NCI-H187 (cell line): Measurements from ENCODE around the gene ZNF438.

Source experiments
- DNase-seq, 2 experiments: peaks; one replicate each; lab custom pipeline; 2025; lab: John Stamatoyannopoulos, UW

ZNF438 gene

DNA sequence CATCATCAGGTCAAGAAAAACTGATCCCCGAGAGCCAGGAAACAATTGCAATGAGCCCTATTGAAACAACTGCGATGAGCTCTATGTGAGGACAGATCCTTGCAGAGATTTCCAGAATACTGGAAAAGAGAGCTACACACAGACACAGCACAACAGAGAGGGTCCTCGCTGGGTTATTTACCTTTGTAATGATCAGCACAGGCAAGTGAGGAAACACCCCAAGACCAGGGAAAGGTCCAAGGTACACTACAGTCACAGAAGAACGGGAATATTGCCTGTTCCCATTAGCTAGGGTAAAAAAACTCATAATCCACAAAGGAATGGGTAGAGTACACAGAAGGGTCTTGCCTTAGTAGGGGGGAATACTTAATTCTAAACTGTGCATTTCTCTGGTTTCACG, 152.7 kb downstream of the ZNF438 start:
- no peak for DNase-seq

DNA sequence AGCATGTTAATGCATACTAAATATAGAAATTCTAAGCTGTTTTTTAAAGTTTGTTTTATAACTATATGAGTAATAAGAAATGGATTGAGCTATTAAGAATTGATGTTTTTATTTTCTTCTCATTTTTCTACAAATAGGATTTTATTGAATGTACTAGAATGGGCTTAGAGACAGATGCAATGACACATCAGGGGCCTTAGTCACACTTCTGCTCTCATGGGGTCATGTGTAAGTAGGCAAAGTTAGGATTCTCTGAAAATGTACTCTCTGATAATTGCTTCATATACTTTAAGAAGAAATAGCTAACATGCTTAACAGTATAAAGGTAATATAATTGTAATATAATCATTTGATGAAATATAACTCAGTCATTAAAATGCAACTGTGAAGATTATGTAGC, 154.6 kb downstream of the ZNF438 start:
- no peak for DNase-seq

DNA sequence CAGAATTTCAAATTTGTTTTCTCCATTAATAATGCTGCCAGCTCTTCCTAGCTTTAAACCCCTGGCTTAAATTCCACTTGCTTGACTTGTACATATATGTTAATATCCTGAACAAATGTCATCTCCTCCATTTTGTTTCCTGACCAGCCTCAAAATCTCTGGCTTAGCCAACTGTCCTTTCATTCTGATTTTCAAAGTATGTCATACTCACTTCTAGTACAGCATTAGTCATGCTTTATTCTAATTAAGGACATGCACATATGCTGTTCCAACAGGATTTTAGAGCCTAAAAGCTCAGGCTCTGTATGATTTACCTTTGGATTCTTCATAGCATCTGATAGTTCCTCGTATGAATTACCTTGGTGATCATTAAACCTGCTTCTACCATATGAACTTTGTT, 158.3 kb downstream of the ZNF438 start:
- DNase-seq: no peak

DNA sequence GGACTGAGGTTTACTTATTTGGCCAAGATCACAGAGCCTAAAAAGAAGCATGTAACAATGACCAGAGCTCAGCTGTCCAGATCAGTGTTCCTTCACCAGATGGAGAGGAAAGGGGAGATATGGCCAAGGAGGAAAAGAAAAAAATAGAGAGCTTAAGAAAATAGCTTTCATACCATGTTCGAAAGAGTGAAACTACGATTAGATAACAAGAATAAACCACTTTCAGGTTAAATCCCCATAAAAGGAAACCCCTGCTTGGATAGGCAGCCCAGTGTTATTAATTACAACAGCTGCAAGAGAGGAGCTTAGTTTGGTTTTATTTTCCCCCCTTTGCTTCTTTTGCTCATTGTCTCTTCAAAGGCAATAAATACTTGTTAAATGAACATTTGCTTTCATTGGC, 160.8 kb downstream of the ZNF438 start:
- DNase-seq: no peak

DNA sequence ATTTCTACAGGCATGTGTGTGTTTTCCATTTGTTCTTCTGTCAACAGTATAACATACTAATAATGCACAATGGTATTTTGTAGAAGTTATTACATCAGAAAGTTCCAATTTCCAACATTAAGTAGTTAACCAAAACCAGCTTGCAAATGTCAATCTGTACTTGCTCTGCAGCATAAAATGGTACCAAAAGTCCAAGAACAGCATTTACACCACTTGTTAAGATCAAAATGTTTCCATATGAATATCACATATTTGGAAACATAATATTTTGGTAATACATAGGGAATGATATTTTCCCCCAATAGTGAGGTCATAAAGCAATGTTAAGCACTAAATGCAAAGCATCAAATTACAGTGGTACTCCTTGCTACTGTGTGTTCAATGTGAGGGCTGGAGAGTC, 162.1 kb downstream of the ZNF438 start:
- no peak for DNase-seq

DNA sequence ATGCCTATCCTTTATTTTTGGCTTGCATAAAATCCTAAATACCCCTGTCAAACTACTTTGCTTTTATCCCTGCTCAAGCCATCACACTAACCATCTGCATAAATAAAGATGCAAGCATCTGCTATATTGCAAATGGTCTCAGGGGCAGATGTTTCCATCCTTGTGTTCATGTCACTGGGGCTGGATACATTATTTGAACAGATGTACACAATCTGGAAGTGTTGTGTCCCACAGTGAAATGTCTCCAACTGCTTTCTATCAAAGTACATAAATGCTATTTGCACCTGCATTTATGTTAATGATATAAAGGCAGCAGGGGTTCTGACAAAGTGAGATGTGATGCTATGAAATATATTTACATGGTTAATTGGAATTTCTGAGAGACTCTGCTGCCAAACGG, 163.1 kb downstream of the ZNF438 start:
- DNase-seq: no peak

DNA sequence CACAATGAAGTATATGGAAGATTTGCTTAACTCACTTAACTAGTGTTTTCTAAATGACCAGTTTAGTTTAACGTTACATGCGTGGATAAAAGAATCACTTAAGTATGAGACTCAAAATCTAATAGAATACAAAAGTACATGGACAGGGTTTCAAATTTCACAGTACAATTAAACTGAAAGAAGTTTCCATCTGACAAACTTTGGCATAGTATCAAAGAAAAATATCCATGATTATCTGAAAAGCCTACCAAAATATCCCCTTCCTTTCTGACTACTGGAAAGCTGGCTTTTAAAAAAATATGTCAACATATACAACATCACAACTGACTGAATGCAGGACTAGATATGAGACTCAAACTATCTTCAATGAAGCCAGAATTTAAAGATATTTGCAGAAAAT, 164.8 kb downstream of the ZNF438 start:
- DNase-seq: no peak

DNA sequence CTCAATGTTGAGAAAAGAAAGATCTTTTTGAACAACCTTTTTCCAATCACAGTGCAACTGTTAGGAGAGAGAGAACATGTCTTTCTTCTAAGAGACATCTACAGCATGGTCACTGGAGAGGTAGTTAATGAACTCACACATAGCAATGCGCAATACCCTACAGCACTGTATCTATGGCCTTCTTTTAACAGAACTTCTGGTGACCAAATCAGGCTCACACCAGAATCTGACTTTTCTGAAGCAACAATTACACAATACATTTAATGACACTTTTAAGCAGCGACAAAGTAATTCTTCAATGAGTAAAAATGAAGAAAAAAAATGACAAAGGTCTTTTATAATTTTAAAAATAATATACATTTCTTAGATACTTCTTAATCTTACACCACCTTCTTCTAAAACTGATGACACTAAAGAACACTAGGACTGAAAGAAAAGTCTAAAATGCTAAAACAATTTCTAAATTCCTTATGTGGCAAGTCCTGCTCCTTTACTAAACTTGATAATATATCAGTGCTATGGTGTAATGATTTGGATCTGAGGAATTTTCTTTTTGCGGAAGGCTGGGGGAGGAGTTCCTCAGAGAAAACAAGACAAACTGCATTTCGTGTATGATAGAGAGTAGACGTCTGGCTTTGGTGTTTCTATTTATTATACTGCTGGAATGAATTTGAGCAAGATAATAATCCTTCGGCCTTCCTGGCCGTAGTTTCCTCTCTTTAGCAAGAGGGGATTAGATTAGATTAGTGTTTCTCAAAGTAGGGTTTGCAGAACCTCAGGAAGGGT, 166.3 kb downstream of the ZNF438 start:
- DNase-seq: no peak

DNA sequence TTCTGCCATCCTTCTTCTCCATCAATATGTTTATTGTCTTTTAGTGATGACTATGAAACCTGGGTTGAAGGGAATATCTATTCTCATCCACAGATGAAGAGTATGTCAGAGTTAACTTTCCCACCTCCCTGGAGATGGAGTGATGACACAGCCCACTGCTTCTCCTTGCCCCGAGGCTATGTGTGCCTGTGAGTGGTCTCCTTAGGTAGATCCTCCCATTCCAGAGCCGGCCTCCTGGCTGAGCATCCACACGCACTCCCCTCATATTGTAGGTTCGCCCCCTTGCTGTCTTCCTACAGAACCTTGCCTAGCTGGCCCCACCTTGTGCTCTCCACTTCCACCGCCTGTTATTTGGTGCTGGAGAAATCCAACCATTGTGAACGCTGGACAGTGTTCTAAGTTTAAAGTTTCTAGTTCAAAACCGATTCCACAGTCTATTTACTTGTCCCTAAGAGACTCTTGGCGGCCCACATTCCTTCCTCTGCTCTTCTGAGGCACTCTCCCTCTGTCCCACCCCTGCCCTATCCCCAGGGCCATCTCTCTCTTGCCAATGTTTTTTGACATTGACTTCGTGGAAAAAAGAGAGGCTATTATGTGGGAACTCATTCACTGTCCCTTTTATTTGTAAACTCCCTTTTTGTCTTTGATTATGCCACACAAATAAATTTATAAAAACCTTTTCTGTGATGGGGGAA, 168.0 kb downstream of the ZNF438 start:
- no peak for DNase-seq

DNA sequence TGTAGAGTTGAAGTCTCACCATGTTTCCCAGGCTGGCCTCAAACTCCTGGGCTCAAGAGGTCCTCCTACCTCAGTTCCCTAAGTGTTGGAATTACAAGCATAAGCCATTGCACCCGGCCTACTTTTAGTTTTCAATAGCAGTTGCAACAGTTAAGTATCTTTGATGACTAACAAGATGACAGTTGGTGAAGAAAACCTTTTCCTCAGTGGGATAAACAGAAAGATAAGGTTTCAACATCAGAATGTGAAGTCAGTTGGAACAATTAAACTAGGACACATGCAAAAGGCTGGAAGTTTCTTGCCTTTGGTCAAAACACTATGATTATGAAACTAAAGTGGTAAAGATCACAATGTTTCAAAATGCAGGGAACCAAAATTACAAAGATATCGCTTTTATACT, 169.2 kb downstream of the ZNF438 start:
- no peak for DNase-seq

DNA sequence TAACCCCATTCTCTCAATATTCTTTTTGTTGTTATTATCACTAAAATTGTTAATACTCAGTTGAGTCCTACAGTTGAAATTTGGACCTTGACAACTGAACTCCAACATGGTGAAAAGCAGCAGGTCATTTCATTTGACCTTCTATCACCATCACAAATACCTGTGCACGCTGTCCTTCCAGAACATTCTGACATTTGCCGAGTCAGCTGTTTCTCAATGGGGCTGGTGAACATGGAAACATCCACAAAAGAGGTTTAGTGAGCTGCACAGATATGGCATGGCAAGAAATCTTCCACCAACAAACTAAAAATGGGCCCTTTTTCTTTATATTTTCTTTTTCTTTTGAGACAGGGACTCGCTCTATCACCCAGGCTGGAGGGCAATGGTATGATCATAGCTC, 169.7 kb downstream of the ZNF438 start:
- no peak for DNase-seq

DNA sequence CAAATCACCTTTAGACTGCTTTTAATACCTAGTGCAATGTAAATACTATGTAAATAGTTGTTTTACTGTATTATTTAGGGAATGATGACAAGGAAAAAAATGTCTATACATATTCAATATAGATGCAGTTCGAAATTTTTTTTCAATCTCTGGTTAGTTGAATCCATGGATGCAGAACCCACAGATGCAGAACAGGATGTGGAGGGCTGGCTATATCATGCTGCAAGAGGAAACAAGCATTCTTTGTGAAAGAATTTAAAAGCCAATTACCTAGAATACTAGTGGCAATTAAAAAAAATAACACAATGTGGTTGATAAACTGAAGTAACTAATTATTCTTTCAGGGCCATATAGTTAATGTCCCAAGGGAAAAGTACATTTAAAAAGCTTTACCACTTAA, 170.4 kb downstream of the ZNF438 start:
- DNase-seq: no peak

DNA sequence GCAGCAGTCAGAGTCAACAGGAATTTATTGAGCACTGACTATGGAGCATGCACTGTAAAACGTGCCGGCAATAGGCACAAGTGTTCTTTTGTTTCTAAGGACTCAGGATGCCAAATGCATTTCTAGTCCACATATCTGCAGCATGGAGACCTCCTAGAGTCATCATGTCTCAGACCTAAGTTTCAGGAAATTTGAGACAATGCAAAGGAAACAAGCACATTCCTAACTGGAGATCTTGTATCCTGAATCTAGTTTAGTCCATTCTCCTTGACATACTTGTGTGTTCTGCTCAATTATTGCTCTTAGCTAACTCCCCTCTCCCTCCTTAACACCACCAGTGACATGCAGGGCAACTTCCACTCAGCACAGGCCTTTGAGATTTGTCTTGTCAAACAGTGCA, 173.2 kb downstream of the ZNF438 start:
- DNase-seq: no peak

DNA sequence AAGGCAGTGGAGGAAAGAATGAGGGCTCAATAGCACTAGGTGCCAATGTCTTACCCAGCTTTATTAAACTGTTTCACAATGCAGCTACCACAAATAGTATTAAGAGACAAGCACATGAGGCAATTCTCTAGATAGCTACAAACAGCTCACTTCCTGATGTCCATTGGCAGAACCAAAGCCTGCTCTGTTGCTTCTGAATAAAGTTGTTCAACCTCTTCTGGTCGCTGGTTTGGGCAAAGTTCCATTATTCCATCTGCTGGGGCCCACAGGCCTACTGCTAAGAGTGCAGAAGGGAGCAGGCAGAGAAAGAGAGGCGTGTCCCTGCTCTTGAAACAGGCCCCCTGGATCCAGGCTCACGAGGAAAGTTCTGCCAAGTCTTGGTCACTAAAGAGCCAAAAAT, 173.9 kb downstream of the ZNF438 start:
- no peak for DNase-seq

DNA sequence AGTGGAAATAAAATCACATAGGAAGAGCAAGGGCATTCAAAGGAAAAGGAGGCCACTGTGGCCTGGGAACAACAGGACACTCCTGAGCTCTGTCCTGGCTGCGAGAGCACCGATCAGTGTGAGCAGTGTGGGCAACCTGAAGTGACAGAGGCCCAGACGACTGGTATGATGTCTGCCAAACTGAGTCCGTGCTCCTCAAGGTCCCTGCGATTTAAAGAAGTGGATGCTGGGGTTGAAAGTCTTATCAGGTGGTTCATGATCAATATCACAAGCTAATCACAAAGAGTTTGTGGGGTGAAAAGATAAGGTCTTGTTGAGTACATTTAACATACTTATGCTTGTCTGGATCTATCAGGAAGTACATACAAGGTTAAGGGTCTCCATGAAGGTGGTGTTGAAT, 176.5 kb downstream of the ZNF438 start:
- DNase-seq: no peak

DNA sequence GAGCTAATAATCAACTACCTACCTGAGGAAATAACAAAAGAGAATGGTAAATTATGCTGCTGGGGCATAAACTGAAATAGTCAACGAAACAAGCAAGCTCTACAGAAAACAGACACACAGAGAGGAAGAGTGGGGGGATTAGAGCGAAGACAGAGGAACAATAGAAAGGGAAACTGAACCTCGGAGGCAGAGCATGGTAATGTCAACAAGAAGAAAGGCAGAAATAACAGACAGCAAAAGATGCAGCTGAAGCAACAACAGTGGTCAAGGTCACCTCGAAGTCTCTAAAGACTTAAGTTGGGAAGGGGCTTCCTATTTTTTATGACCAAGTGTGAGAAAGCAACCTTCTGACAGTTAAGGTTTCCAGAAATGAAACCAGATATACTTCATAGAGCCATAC, 177.0 kb downstream of the ZNF438 start:
- DNase-seq: no peak

DNA sequence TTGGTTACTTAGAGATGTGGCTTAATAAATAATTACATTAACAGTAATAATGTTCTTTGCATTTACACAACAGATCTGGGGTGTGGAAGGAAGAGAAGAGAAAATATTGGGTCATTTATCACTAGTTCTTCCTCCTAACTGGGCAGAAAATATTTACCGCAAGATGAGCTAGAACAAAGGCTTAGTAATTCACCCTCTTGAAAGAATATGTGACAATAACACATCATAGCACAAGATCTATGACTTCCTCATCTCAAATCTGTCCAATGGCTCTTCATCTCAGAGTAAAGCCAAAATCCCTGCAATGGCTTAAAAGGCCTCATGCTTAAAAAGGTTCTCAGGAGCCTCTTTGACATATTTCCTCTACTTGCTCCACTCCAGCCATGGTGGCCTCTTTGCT, 178.6 kb downstream of the ZNF438 start:
- no peak for DNase-seq

DNA sequence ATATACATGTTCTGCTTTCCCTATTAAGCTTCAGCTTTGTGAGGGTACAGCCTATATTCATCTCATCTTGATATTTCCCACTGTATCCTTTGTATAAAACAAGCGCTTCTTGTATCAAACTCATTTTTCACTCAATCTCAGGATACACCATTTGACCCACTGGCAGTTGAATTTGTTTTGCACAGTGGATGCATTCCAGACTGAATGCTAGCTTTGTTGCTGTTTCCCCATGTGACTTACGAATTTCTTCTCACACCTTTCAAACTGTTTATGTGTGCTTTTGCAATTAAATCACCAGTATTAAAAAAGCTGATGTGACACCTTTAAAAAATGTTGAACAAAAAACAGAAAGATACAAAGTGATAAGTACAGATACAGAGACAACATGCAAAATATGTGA, 180.9 kb downstream of the ZNF438 start:
- no peak for DNase-seq

DNA sequence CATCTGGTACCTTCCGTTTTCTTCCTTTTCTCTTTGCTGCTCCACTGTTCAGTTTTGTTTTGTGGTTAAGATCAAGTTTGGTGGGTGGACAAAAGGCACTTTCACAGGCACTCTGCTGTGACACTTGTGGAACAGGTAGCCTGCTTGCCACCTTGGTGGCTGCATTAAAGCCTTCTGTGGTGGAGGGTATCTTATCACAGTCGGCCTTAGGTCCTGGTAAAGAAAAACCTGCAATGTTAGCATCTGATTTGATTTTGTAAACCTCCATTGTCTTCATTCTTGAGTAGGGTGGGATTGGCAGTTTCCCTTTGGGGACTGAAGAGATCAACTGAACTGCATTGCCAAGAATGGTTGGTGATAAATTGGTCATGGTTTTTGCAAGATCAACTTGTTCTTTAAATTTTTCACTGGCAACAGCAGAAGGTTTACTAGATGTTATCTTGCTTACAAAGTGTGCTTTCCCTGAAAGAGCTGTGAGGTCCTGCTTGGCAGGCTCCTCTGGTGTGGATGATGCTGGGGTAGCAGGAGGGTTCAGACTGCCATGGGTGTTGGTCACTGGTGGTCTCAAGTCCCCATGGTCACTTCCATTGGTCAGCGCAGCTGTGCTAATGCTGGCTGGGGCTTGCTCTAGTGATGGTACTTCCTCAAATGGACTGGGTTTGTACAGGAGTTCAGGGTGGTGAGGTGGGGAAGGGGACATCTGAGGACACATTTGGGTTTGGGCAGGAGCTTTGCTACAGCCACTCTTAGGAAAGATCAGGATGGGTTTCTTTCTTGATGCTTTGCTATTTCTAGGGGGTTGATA, 182.2 kb downstream of the ZNF438 start:
- DNase-seq: no peak

DNA sequence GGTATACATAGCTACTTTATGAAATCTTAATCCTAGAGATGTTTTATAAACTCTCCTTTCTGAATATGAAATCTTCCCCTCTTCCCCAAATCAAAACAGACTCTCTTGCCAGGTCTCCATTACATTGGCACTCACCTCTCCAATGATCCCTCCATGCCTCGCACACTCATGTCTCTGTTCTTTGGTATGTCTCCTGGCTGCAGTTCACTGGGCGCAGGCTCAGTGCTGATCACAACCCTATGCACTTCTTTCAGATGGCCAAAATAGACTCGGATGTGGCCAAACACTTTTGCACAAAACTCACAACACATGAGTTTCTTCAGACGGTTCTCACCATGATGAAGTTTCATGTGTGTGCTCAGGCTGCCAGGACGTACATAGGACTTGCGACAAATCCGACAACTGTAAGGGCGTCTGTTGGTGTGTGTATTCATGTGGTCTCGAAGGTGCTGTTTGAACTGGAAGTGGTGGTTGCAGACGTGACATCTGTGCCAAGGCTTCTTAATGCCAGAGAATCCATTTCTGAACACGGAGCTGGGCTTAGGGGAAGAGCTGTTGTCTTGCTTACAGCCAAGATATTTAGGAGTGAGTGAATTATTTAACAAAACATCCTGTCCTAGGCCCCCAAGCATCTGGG, 183.2 kb downstream of the ZNF438 start:
- DNase-seq: no peak

DNA sequence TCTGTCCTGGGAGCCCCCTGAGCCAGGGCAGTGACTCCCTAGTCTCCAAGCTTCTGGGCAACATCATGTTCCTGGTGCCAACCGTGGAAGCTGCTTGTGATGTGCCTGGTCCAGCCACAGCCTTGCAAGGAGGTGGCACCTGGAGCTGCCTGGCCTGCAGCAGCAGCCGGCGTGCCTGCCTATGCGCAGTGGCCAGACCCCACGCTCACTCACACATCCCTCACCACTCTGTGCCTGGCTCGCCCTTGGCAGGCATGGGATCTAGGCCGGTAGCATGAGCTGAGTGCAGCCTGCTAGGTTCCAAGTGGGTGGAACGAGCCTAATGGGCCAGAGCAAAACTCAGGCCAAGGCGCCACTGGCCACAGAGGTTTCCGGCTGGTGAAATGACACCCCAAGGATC, 184.0 kb downstream of the ZNF438 start:
- DNase-seq: no peak

DNA sequence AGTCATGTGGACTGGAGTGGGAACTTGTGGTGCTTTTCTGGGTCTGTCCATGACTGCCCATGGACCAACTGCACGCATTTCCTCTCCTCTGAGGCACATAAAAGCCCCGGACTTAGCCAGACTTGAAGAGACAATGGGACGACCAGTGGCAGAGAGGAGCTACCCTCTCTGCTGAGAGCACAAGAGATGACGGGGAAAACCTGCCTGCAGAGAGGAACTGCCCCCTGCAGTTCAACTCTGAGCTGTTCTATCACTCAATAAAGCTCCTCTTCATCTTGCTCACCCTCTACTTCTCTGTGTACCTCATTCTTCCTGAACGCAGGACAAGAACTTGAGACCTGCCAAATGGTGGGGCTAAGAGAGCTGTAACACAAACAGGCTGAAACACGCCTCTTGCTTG, 184.5 kb downstream of the ZNF438 start:
- no peak for DNase-seq

DNA sequence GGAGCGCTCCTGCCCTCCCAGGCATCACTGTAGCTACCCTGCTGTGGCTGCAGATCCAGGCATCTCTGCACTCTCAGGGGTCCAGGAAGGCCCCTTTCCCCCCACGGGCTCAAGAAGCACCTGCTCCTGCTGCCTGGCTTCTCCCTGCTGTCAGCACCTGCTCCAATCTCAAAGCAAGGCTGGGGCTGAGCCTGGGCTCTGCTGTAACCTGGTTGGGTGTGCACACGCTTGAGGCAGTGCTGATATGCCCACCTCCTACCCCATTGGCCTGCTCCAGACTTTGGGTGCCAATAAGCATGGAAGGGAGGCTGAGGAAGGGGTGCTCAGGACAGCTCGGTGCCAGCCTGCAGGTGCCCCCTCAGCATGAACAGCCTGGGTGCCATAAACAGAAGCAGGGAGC, 185.0 kb downstream of the ZNF438 start:
- no peak for DNase-seq
